CD4-positive, alpha-beta T cell (primary cell): Measurements from ENCODE around the gene RPLP2. TPM values are rescaled to one million over a fixed set of nuclear protein-coding genes. Genes with fewer than 3 reads are reported as not detected.

Source experiments
- ATAC-seq: fragments of 200-7000 bp; cut with Tn5 transposase; one replicate; pipeline ENCODE4 v1.10.0; 2022; ENCODE audit warnings: mild to moderate bottlenecking; ENCODE audit not compliant: poor library complexity
- CTCF ChIA-PET: fragments of 350-600 bp; sonication (Branson Sonifier 250); formaldehyde crosslinking; loops from one replicate; lab custom pipeline; 2021; ENCODE audit warnings: antibody characterized with exemption, inconsistent platforms; lab: Charles Lee
- POLR2A ChIA-PET: fragments of 350-600 bp; sonication (Branson Sonifier 250); formaldehyde crosslinking; loops from one replicate; lab custom pipeline; 2021; ENCODE audit warnings: antibody characterized with exemption, inconsistent platforms; lab: Charles Lee
- DNase-seq, 14 experiments: peaks; one replicate each; pipeline ENCODE4 v3.0.0-alpha.2; 2013 to 2020; ENCODE audit warnings: mixed read lengths in 2 of 14
- H3K27ac ChIP-seq, 2 donors: one replicate each; pipeline versions ENCODE4 v1.5.1 to v1.7.0; 2013; ENCODE audit warnings: low read length in 2 of 2, low read depth in 1 of 2, mild to moderate bottlenecking in 1 of 2
- H3K27me3 ChIP-seq, 2 experiments: 1 replicate in 1 of 2; 2 replicates in 1 of 2; pipeline versions ENCODE4 v1.6.1 to v1.7.0; 2013; ENCODE audit warnings: low read length in 2 of 2, control low read depth in 1 of 2, mild to moderate bottlenecking in 1 of 2, moderate library complexity in 1 of 2; ENCODE audit not compliant: insufficient read depth in 2 of 2, control insufficient read depth in 1 of 2
- H3K36me3 ChIP-seq: one replicate; pipeline ENCODE4 v1.6.1; 2013; ENCODE audit warnings: low read length, control low read depth; ENCODE audit not compliant: insufficient read depth
- H3K4me1 ChIP-seq: one replicate; pipeline ENCODE4 v1.6.1; 2013; ENCODE audit warnings: low read length, control low read depth; ENCODE audit not compliant: insufficient read depth
- H3K4me3 ChIP-seq: one replicate; pipeline ENCODE4 v1.5.1; 2013; ENCODE audit warnings: mild to moderate bottlenecking, low read length, moderate library complexity
- H3K9me3 ChIP-seq, 2 experiments: 1 replicate in 1 of 2; 2 replicates in 1 of 2; pipeline versions ENCODE4 v1.6.1 to v1.7.0; 2013; ENCODE audit warnings: low read length in 2 of 2, mild to moderate bottlenecking in 2 of 2, control low read depth in 1 of 2, moderate library complexity in 1 of 2; ENCODE audit not compliant: control insufficient read depth in 1 of 2, insufficient read depth in 1 of 2
- H3K27ac Mint-ChIP-seq: one replicate; pipeline ENCODE4 v1.8.0; 2020; ENCODE audit warnings: mixed read lengths
- H3K27me3 Mint-ChIP-seq: one replicate; pipeline ENCODE4 v1.8.0; 2021; ENCODE audit warnings: mixed read lengths
- H3K36me3 Mint-ChIP-seq: one replicate; pipeline ENCODE4 v1.8.0; 2021; ENCODE audit warnings: low read depth, mixed read lengths
- H3K4me1 Mint-ChIP-seq: one replicate; pipeline ENCODE4 v1.8.0; 2021; ENCODE audit warnings: low read depth, mixed read lengths
- H3K4me3 Mint-ChIP-seq: one replicate; pipeline ENCODE4 v1.8.0; 2020; ENCODE audit warnings: mild to moderate bottlenecking, mixed read lengths
- H3K9me3 Mint-ChIP-seq: one replicate; pipeline ENCODE4 v1.8.0; 2020; ENCODE audit warnings: mixed read lengths
- intact Hi-C, 2 experiments: fragments of 100-400 bp; cut with DNase I in 1 of 2; cut with micrococcal nuclease in 1 of 2; formaldehyde crosslinking; loops; one replicate each; pipeline versions ENCODE4 v1.15.1 to v1.9.0; 2023 to 2025; cut with DNase I, micrococcal nuclease
- total RNA-seq, 174 experiments: library from RNA in 2 of 174; stranded (reverse) in 2 of 174; gene quantifications; one replicate each; pipeline ENCODE4 v1.2.3 and lab custom pipeline; 2021 to 2026
- TF ChIP-seq, protein P1 (sequence below): fragments of 200-600 bp; IDR thresholded peaks from one replicate; pipeline ENCODE4 v1.8.0; 2022; ENCODE audit warnings: antibody characterized with exemption, mild to moderate bottlenecking

RPLP2 gene
- total RNA-seq, 2 experiments from 2014 or later: 5,234 to 5,390 TPM

GRCh38 chr11:793556-793955, 16.2 kb upstream of the RPLP2 start:
- Mint-ChIP-seq H3K27me3 (no peaks in the 10 kb centered on the region), H3K27ac (no peak overlapping the region), H3K9me3 (no peaks in the 10 kb centered on the region), H3K4me3 (peak overlapping the region; percentile 69), H3K4me1 (peaks cover 16% of the 10 kb centered on the region), H3K36me3 (peaks cover 10% of the 10 kb centered on the region)
- Histone ChIP-seq H3K4me3 (no peak overlapping the region), H3K27ac (no peak overlapping the region), H3K4me1 (peaks cover 49% of the 10 kb centered on the region), H3K9me3 (peaks cover 0 to 5% of the 10 kb centered on the region in 2 experiments), H3K36me3 (peaks cover 29% of the 10 kb centered on the region), H3K27me3 (peaks cover 0 to 5% of the 10 kb centered on the region in 2 experiments)
- ATAC-seq (no peak), DNase-seq (no peak)
- TF ChIP-seq, protein P1, sequence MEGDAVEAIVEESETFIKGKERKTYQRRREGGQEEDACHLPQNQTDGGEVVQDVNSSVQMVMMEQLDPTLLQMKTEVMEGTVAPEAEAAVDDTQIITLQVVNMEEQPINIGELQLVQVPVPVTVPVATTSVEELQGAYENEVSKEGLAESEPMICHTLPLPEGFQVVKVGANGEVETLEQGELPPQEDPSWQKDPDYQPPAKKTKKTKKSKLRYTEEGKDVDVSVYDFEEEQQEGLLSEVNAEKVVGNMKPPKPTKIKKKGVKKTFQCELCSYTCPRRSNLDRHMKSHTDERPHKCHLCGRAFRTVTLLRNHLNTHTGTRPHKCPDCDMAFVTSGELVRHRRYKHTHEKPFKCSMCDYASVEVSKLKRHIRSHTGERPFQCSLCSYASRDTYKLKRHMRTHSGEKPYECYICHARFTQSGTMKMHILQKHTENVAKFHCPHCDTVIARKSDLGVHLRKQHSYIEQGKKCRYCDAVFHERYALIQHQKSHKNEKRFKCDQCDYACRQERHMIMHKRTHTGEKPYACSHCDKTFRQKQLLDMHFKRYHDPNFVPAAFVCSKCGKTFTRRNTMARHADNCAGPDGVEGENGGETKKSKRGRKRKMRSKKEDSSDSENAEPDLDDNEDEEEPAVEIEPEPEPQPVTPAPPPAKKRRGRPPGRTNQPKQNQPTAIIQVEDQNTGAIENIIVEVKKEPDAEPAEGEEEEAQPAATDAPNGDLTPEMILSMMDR: no peak
- ChIA-PET POLR2A (no interaction called here), CTCF (no interaction called here)
- intact Hi-C loops: no loop called here

GRCh38 chr11:794013-794765, 15.6 kb upstream of the RPLP2 start:
- ATAC-seq: no peak
- POLR2A ChIA-PET: interaction anchor here (0.6 kb wide), 1 partner anchor 229 kb away, joined by 4 read pairs; no protein-coding TSS in a partner anchor
- peak overlapping the region; percentile 68 for H3K4me3 Mint-ChIP-seq

GRCh38 chr11:794766-795633, 14.8 kb upstream of the RPLP2 start:
- no peak overlapping the region for H3K27ac ChIP-seq
- ChIA-PET POLR2A (interaction anchor here (0.6 to 3.2 kb wide), 4 partner anchors 11 to 230 kb away, joined by 3 to 24 read pairs (median 4); partner anchors contain the start of gene RPLP2), CTCF (interaction anchor here (1.1 kb wide), 1 partner anchor 48 kb away, joined by 4 read pairs; the partner anchor contains the start of gene TALDO1)
- ATAC-seq: no peak
- peak overlapping the region; percentile 89 for H3K4me3 ChIP-seq
- Mint-ChIP-seq H3K27me3 (no peaks in the 10 kb centered on the region), H3K36me3 (peaks cover 10% of the 10 kb centered on the region), H3K4me1 (peaks cover 16% of the 10 kb centered on the region), H3K9me3 (no peaks in the 10 kb centered on the region), H3K27ac (no peak overlapping the region), H3K4me3 (peak overlapping the region; percentile 45)
- intact Hi-C loops: loop anchor here (2.0 to 5.0 kb wide), 5 partner anchors 16 to 288 kb away; partner anchors contain the start of genes DEAF1 (in 2 of the 2), TALDO1 (in 2 of the 2), TMEM80 (in 2 of the 2) and HRAS (in 1 of the 2)
- DNase-seq: no peak
- peaks cover 36% of the 10 kb centered on the region for H3K36me3 ChIP-seq
- no peaks in the 10 kb centered on the region for H3K27me3 ChIP-seq
- H3K4me1 ChIP-seq: peaks cover 48% of the 10 kb centered on the region
- H3K9me3 ChIP-seq: no peaks in the 10 kb centered on the region
- TF ChIP-seq, protein P1: no peak

More at GRCh38 chr11:794013-794765, 15.6 kb upstream of the RPLP2 start:
- Mint-ChIP-seq H3K4me1 (peaks cover 16% of the 10 kb centered on the region), H3K27me3 (no peaks in the 10 kb centered on the region), H3K9me3 (no peaks in the 10 kb centered on the region), H3K36me3 (peaks cover 10% of the 10 kb centered on the region), H3K27ac (no peak overlapping the region)
- CTCF ChIA-PET: no interaction called here
- TF ChIP-seq, protein P1: no peak
- Histone ChIP-seq H3K27me3 (peaks cover 0 to 5% of the 10 kb centered on the region in 2 experiments), H3K36me3 (peaks cover 29% of the 10 kb centered on the region), H3K4me1 (peaks cover 54% of the 10 kb centered on the region), H3K9me3 (peaks cover 0 to 4% of the 10 kb centered on the region in 2 experiments), H3K27ac (no peak overlapping the region), H3K4me3 (no peak overlapping the region)
- intact Hi-C loops: loop anchor here in 1 of 2 experiments (2.0 kb wide), 1 partner anchor 15 kb away; no protein-coding TSS in a partner anchor
- DNase-seq: no peak
